AG20443 (cell line): ENCODE results near the gene DECR2.
"Not testable (repeated sequence)": the region's sequence is repeated elsewhere in the genome, so short reads cannot be mapped to it uniquely, and the experiment has no call there.

Experiments used
- DNase-seq: peaks from one replicate; pipeline ENCODE4 v3.0.0; 2012; ENCODE audit warnings: low spot score, mixed read lengths

The DECR2 gene

GRCh38 chr16:400061-400591 lies 1.6 kb upstream of the DECR2 start:
- DNase-seq = no peak

GRCh38 chr16:404971-405486 lies 3.3 kb downstream of the DECR2 start:
- no peak for DNase-seq

GRCh38 chr16:405548-406506 lies 4.1 kb downstream of the DECR2 start:
- no peak for DNase-seq

- DNase-seq = no peak
Measured at GRCh38 chr16:407253-407652, 5.6 kb downstream of the DECR2 start.

- DNase-seq = no peak
Measured at GRCh38 chr16:410516-411178, 9.0 kb downstream of the DECR2 start.

GRCh38 chr16:411576-412265 lies 10.0 kb downstream of the DECR2 start:
- no peak for DNase-seq

GRCh38 chr16:414395-415169 lies 12.9 kb downstream of the DECR2 start:
- DNase-seq = peak; percentile 34

- not testable (repeated sequence) for DNase-seq
Measured at GRCh38 chr16:415170-415498, 13.4 kb downstream of the DECR2 start.

- not testable (repeated sequence) for DNase-seq
Measured at GRCh38 chr16:422179-422578, 20.5 kb downstream of the DECR2 start.

- peak; percentile 93 for DNase-seq
Measured at GRCh38 chr16:424033-424622, 22.4 kb downstream of the DECR2 start.

- peak; percentile 29 for DNase-seq
Measured at GRCh38 chr16:424623-425081, 23.0 kb downstream of the DECR2 start.

GRCh38 chr16:425082-425718 lies 23.5 kb downstream of the DECR2 start, which contains the start of gene RAB11FIP3:
Gene RAB11FIP3 (plus strand): TSS chr16:425649. CDS start chr16:426007, 358 bp downstream.
- peak; percentile 88 for DNase-seq

- no peak for DNase-seq
Measured at GRCh38 chr16:425740-426114, 24.0 kb downstream of the DECR2 start.

- DNase-seq = peak; percentile 31
Measured at GRCh38 chr16:426115-426905, 24.6 kb downstream of the DECR2 start.

GRCh38 chr16:426906-427249 lies 25.2 kb downstream of the DECR2 start:
- no peak for DNase-seq

GRCh38 chr16:427250-427649 lies 25.6 kb downstream of the DECR2 start:
- DNase-seq = no peak

- no peak for DNase-seq
Measured at GRCh38 chr16:430904-431303, 29.2 kb downstream of the DECR2 start.

GRCh38 chr16:440627-441026 lies 38.9 kb downstream of the DECR2 start:
- no peak for DNase-seq

GRCh38 chr16:441447-441846 lies 39.8 kb downstream of the DECR2 start:
- DNase-seq = no peak

GRCh38 chr16:442976-443375 lies 41.3 kb downstream of the DECR2 start:
- no peak for DNase-seq
